Measurements from ENCODE around the gene PRDM4.

Gene PRDM4

DNA sequence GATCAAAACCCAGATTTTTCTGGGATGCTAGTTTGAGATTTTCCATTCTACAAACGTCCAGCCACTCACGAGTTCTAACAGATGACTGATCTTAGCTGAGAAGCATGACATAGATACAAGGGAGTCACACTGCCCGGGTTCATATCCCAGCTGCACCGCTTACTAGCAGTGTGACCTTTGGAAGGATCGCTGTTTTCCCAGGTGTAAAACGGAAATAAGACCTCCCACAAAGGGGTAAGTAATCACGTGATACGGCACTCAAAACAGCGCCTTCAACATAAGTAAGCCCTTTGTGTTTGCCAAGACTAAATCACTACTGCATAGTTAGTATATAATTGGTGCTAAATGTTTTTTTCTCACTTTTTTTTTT, 76.0 kb downstream of the PRDM4 start:
- DNase-seq, result peak; percentile 60 to 71

- DNase-seq, result no peak
Measured at GRCh38 chr12:107684029-107684795, 76.7 kb downstream of the PRDM4 start.

Data from SHP77 (cell line).